Mesothelial cell of epicardium (in vitro differentiated cells): ENCODE results near the gene LCA5. TPM values are rescaled to one million over a fixed set of nuclear protein-coding genes. Genes with fewer than 3 reads are reported as not detected.

Experiments used
- DNase-seq, 2 experiments: peaks; one replicate each; pipeline ENCODE4 v3.0.0; 2021; ENCODE audit warnings: low spot score in 2 of 2; ENCODE audit not compliant: unreplicated experiment in 2 of 2
- H3K27ac Mint-ChIP-seq: 2 replicates; pipeline ENCODE4 v1.8.0; 2021; ENCODE audit warnings: mixed read lengths
- H3K27me3 Mint-ChIP-seq: 2 replicates; pipeline ENCODE4 v1.8.0; 2021; ENCODE audit warnings: low read depth, mixed read lengths
- H3K36me3 Mint-ChIP-seq: 2 replicates; pipeline ENCODE4 v1.8.0; 2021; ENCODE audit warnings: mixed read lengths
- H3K4me1 Mint-ChIP-seq: 2 replicates; pipeline ENCODE4 v1.8.0; 2021; ENCODE audit warnings: mixed read lengths
- H3K4me3 Mint-ChIP-seq: 2 replicates; pipeline ENCODE4 v1.8.0; 2021; ENCODE audit warnings: mild to moderate bottlenecking, moderate library complexity, mixed read lengths
- H3K9me3 Mint-ChIP-seq: 2 replicates; pipeline ENCODE4 v1.8.0; 2021; ENCODE audit warnings: mixed read lengths
- CTCF ChIP-seq: fragments of 200-600 bp; sonication (generic); IDR thresholded peaks from one replicate; pipeline ENCODE4 v1.5.0; 2021; ENCODE audit warnings: antibody characterized with exemption; ENCODE audit not compliant: unreplicated experiment
- total RNA-seq: library from RNA; stranded (reverse); gene quantifications from 3 replicates; pipeline ENCODE4 v1.2.1, GENCODE V29; 2021

LCA5 gene
- total RNA-seq, 1 donor from 2014 or later, result 9.2 TPM

GRCh38 chr6:79465381-79465780 lies 71.8 kb downstream of the LCA5 start:
- H3K27ac Mint-ChIP-seq, result no peak overlapping the region
- H3K36me3 Mint-ChIP-seq, result no peaks in the 10 kb centered on the region
- H3K27me3 Mint-ChIP-seq, result no peaks in the 10 kb centered on the region
- H3K9me3 Mint-ChIP-seq, result no peaks in the 10 kb centered on the region
- H3K4me3 Mint-ChIP-seq, result no peak overlapping the region
- TF ChIP-seq CTCF, result no peak
- no peak for DNase-seq
- peaks cover 36% of the 10 kb centered on the region for H3K4me1 Mint-ChIP-seq

- H3K36me3 Mint-ChIP-seq, result no peaks in the 10 kb centered on the region
- peak overlapping the region; percentile 82 for H3K27ac Mint-ChIP-seq
- H3K9me3 Mint-ChIP-seq, result no peaks in the 10 kb centered on the region
- no peak overlapping the region for H3K4me3 Mint-ChIP-seq
- H3K27me3 Mint-ChIP-seq, result no peaks in the 10 kb centered on the region
- H3K4me1 Mint-ChIP-seq, result peaks cover 36% of the 10 kb centered on the region
- TF ChIP-seq CTCF, result no peak
- DNase-seq, result no peak
Measured at GRCh38 chr6:79463621-79464050, 73.6 kb downstream of the LCA5 start.

- Mint-ChIP-seq H3K9me3 (no peaks in the 10 kb centered on the region), H3K27me3 (no peaks in the 10 kb centered on the region), H3K4me3 (no peak overlapping the region), H3K27ac (no peak overlapping the region), H3K4me1 (peaks cover 20% of the 10 kb centered on the region), H3K36me3 (peaks cover 3% of the 10 kb centered on the region)
- DNase-seq, result no peak
- no peak for TF ChIP-seq CTCF
Measured at GRCh38 chr6:79461205-79461604, 76.0 kb downstream of the LCA5 start.

- Mint-ChIP-seq H3K4me3 (no peak overlapping the region), H3K36me3 (peaks cover 3% of the 10 kb centered on the region), H3K9me3 (peaks cover 6% of the 10 kb centered on the region), H3K27ac (peak overlapping the region; percentile 11), H3K4me1 (peaks cover 18% of the 10 kb centered on the region), H3K27me3 (no peaks in the 10 kb centered on the region)
- no peak for TF ChIP-seq CTCF
- DNase-seq, result no peak
Measured at GRCh38 chr6:79455446-79455845, 81.8 kb downstream of the LCA5 start.

GRCh38 chr6:79453558-79454042 lies 83.6 kb downstream of the LCA5 start:
- peaks cover 27% of the 10 kb centered on the region for H3K4me1 Mint-ChIP-seq
- no peak overlapping the region for H3K4me3 Mint-ChIP-seq
- TF ChIP-seq CTCF, result no peak
- DNase-seq, result no peak
- H3K27ac Mint-ChIP-seq, result peak overlapping the region; percentile 18
- peaks cover 6% of the 10 kb centered on the region for H3K9me3 Mint-ChIP-seq
- H3K27me3 Mint-ChIP-seq, result no peaks in the 10 kb centered on the region
- peaks cover 3% of the 10 kb centered on the region for H3K36me3 Mint-ChIP-seq

GRCh38 chr6:79450984-79451383 lies 86.2 kb downstream of the LCA5 start:
- Mint-ChIP-seq H3K9me3 (peaks cover 6% of the 10 kb centered on the region), H3K27ac (no peak overlapping the region)

More at GRCh38 chr6:79450984-79451383, 86.2 kb downstream of the LCA5 start:
- Mint-ChIP-seq H3K27me3 (no peaks in the 10 kb centered on the region), H3K36me3 (no peaks in the 10 kb centered on the region), H3K4me1 (peaks cover 27% of the 10 kb centered on the region), H3K4me3 (no peak overlapping the region)
- TF ChIP-seq CTCF, result no peak
- no peak for DNase-seq
